ENCODE data around the gene SDE2.
A peak's percentile ranks its signal among the peaks of the same experiment; 100 is the strongest.

SDE2 gene

DNA sequence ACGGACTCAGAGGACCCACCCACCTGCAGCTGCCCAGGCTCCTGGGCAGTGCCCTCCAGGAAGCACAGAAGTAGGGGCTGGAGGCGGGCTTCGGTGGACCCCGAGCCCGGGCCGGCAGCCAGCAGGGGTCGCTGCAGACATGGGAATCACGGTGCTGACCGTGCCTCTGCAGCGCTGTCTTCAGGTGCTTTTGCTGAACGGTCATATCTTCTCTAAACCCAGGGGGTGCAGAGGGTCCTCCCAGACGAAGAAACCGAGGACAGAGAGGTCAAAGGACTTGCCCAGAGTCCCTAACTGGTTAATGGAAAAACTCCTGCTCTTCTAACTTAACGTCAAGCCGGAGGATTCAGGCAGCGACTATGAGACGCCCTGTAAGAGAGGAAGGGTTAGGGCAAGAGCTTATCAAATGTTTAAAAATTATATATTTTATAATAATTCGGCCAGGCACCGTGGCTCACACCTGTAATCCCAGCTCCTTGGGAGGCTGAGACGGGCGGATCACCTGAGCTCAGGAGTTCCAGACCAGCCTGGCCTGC is 36.6 kb downstream of the SDE2 start:
- Mint-ChIP-seq H3K27ac (no peak overlapping the region), H3K4me3 (no peak overlapping the region), H3K36me3 (ENCODE audit: low read depth) (no peaks in the 10 kb centered on the region), H3K4me1 (no peaks in the 10 kb centered on the region), H3K9me3 (no peaks in the 10 kb centered on the region), H3K27me3 (ENCODE audit: low read depth) (peaks cover 12% of the 10 kb centered on the region)
- TF ChIP-seq, protein P1, sequence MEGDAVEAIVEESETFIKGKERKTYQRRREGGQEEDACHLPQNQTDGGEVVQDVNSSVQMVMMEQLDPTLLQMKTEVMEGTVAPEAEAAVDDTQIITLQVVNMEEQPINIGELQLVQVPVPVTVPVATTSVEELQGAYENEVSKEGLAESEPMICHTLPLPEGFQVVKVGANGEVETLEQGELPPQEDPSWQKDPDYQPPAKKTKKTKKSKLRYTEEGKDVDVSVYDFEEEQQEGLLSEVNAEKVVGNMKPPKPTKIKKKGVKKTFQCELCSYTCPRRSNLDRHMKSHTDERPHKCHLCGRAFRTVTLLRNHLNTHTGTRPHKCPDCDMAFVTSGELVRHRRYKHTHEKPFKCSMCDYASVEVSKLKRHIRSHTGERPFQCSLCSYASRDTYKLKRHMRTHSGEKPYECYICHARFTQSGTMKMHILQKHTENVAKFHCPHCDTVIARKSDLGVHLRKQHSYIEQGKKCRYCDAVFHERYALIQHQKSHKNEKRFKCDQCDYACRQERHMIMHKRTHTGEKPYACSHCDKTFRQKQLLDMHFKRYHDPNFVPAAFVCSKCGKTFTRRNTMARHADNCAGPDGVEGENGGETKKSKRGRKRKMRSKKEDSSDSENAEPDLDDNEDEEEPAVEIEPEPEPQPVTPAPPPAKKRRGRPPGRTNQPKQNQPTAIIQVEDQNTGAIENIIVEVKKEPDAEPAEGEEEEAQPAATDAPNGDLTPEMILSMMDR (IDR thresholded peaks at IDR 0.05; ENCODE audit: unreplicated experiment in 3 of 3): peak; percentile 45 to 67 (median 59)

GRCh38 chr1:225961659-225962439 is 37.3 kb downstream of the SDE2 start:
- Mint-ChIP-seq H3K27me3 (ENCODE audit: low read depth) (peaks cover 12% of the 10 kb centered on the region), H3K9me3 (no peaks in the 10 kb centered on the region), H3K4me1 (no peaks in the 10 kb centered on the region), H3K4me3 (no peak overlapping the region), H3K36me3 (ENCODE audit: low read depth) (no peaks in the 10 kb centered on the region), H3K27ac (no peak overlapping the region)
- TF ChIP-seq, protein P1 (IDR thresholded peaks at IDR 0.05; ENCODE audit: unreplicated experiment in 3 of 3): no peak

DNA sequence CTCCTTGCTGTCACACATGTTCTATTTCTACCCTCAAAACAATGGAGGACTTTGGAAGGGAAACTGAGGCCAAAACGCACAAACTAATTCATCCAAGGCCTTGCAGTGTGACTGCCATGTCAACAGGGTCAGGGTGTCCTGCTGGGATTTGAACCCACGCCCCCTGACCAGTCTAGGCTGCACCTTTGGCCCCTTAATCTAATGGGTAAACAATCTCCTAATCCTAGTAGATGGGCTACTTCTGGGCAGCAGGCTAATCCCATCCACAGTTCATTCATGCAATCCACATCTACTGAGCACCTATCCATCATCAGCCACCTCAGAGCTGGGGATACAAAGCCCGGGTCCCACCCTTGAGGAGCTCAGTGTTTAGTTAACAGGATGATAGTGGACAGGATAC is 41.1 kb downstream of the SDE2 start:
- H3K4me3 Mint-ChIP-seq: no peak overlapping the region
- peaks cover 12% of the 10 kb centered on the region for H3K27me3 Mint-ChIP-seq (ENCODE audit: low read depth)
- no peaks in the 10 kb centered on the region for H3K9me3 Mint-ChIP-seq
- TF ChIP-seq, protein P1 (IDR thresholded peaks at IDR 0.05; ENCODE audit: unreplicated experiment in 3 of 3): no peak
- no peaks in the 10 kb centered on the region for H3K4me1 Mint-ChIP-seq
- H3K27ac Mint-ChIP-seq: no peak overlapping the region
- H3K36me3 Mint-ChIP-seq (ENCODE audit: low read depth): no peaks in the 10 kb centered on the region

GRCh38 chr1:225954753-225955152 is 44.4 kb downstream of the SDE2 start:
- TF ChIP-seq, protein P1 (IDR thresholded peaks at IDR 0.05; ENCODE audit: unreplicated experiment in 3 of 3): no peak
- Mint-ChIP-seq H3K4me3 (no peak overlapping the region), H3K36me3 (ENCODE audit: low read depth) (no peaks in the 10 kb centered on the region), H3K27me3 (ENCODE audit: low read depth) (peaks cover 8% of the 10 kb centered on the region), H3K9me3 (no peaks in the 10 kb centered on the region), H3K4me1 (no peaks in the 10 kb centered on the region), H3K27ac (no peak overlapping the region)

- Mint-ChIP-seq H3K9me3 (no peaks in the 10 kb centered on the region), H3K27ac (no peak overlapping the region), H3K27me3 (ENCODE audit: low read depth) (peaks cover 16% of the 10 kb centered on the region), H3K4me1 (peaks cover 9% of the 10 kb centered on the region), H3K4me3 (no peak overlapping the region), H3K36me3 (ENCODE audit: low read depth) (no peaks in the 10 kb centered on the region)
- TF ChIP-seq, protein P1 (IDR thresholded peaks at IDR 0.05; ENCODE audit: unreplicated experiment in 3 of 3): no peak
These were observed 45.8 kb downstream of the SDE2 start for GRCh38 chr1:225953315-225953714.
